ENCODE measurements around the gene LMO7. TPM values are rescaled to one million over a fixed set of nuclear protein-coding genes. Genes with fewer than 3 reads are reported as not detected.

The LMO7 gene
- total and polyA plus RNA-seq, 2 of the 13 experiments (the other 11 are each of a cell fraction or from before 2014, with no cell fraction given) = 34.0 to 121 TPM

- no peak for TF ChIP-seq ZBTB40 (IDR thresholded peaks at IDR 0.05)
- no peak for TF ChIP-seq ZBTB40 (CRISPR knock-in tag; IDR thresholded peaks at IDR 0.05)
- no peak for TF ChIP-seq ATF5 (CRISPR knock-in tag; IDR thresholded peaks at IDR 0.05; ENCODE audit: low read depth)
- TF ChIP-seq ZBTB21 (CRISPR knock-in tag; IDR thresholded peaks at IDR 0.05) = no peak
- no peak for TF ChIP-seq NBN (conservative IDR thresholded peaks at IDR 0.05)
- no peak for TF ChIP-seq ZNF552 (CRISPR knock-in tag; IDR thresholded peaks at IDR 0.05; ENCODE audit: borderline replicate concordance)
Observed at GRCh38 chr13:75617230-75617629, 18.9 kb upstream of the LMO7 start (continued).

All from HepG2 (cell line).